HUES64 (cell line): ENCODE data around the gene RPGRIP1L. TPM values are rescaled to one million over a fixed set of nuclear protein-coding genes. Genes with fewer than 3 reads are reported as not detected.

ENCODE experiments used
- H3K27ac ChIP-seq: 2 replicates; pipeline ENCODE4 v1.7.0; 2013; ENCODE audit warnings: low read depth, low read length, inconsistent platforms
- H3K27me3 ChIP-seq: 2 replicates; pipeline ENCODE4 v1.6.1; 2013; ENCODE audit warnings: mild to moderate bottlenecking, low read length; ENCODE audit not compliant: insufficient read depth
- H3K36me3 ChIP-seq: 2 replicates; pipeline ENCODE4 v1.6.1; 2013; ENCODE audit warnings: mild to moderate bottlenecking, low read length; ENCODE audit not compliant: insufficient read depth
- H3K4me1 ChIP-seq: 2 replicates; pipeline ENCODE4 v1.6.1; 2013; ENCODE audit warnings: mild to moderate bottlenecking, low read length, moderate library complexity; ENCODE audit not compliant: insufficient read depth
- H3K4me3 ChIP-seq: 2 replicates; pipeline ENCODE4 v1.5.1; 2013; ENCODE audit warnings: mild to moderate bottlenecking, low read length, moderate library complexity
- H3K9ac ChIP-seq: 2 replicates; pipeline ENCODE4 v1.6.1; 2013; ENCODE audit warnings: mild to moderate bottlenecking, low read depth, low read length
- H3K9me3 ChIP-seq: 2 replicates; pipeline ENCODE4 v1.6.1; 2013; ENCODE audit warnings: low read depth, low read length; ENCODE audit not compliant: insufficient read depth
- WGBS: fragments of 150-250, 120-280 bp; methylation state at CpG from one replicate; pipeline ENCODE4 v1.1.7; 2013; ENCODE audit warnings: missing lambda C conversion rate; 5-methylcytosine and 5-hydroxymethylcytosine counted together
- polyA plus RNA-seq, 2 experiments: library from polyadenylated mRNA; stranded (reverse); fragments of 50-300 nt; gene quantifications; one replicate each; pipeline ENCODE4 v1.2.3, GENCODE V29; 2013

Gene RPGRIP1L
- polyA plus RNA-seq (2013, experiment 1 of 2): 8.1 TPM
- 10.7 TPM for polyA plus RNA-seq (2013, experiment 2 of 2)

- peak within 1 kb of the TSS; percentile 73 for H3K9ac ChIP-seq
- 1% methylated on average over 57 of the region's 57 CpGs for WGBS
- peaks cover 5% of the 10 kb centered on the region; the same call in 1 of the 2 replicates for H3K4me1 ChIP-seq
- H3K4me3 ChIP-seq: peak within 1 kb of the TSS; percentile 80
- H3K27me3 ChIP-seq: no peaks in the 10 kb centered on the region
- no peak within 1 kb of the TSS for H3K27ac ChIP-seq
- peaks cover 22% of the 10 kb centered on the region for H3K36me3 ChIP-seq
- H3K9me3 ChIP-seq: no peaks in the 10 kb centered on the region
Measured at GRCh38 chr16:53703590-53704444, at the start of gene RPGRIP1L, which contains the start of gene FTO. Gene RPGRIP1L (minus strand): TSS chr16:53703859. CDS start chr16:53700723, 3,136 bp downstream. Gene FTO (plus strand): TSS chr16:53704156.

- Histone ChIP-seq H3K4me1 (peaks cover 19% of the 10 kb centered on the region), H3K36me3 (no peaks in the 10 kb centered on the region), H3K9me3 (no peaks in the 10 kb centered on the region), H3K27ac (no peak overlapping the region), H3K27me3 (no peaks in the 10 kb centered on the region), H3K4me3 (no peak overlapping the region), H3K9ac (no peak overlapping the region)
- WGBS: 100% methylated on average over 1 of the region's 1 CpG
Measured at GRCh38 chr16:53753431-53753830, 49.8 kb upstream of the RPGRIP1L start.

DNA sequence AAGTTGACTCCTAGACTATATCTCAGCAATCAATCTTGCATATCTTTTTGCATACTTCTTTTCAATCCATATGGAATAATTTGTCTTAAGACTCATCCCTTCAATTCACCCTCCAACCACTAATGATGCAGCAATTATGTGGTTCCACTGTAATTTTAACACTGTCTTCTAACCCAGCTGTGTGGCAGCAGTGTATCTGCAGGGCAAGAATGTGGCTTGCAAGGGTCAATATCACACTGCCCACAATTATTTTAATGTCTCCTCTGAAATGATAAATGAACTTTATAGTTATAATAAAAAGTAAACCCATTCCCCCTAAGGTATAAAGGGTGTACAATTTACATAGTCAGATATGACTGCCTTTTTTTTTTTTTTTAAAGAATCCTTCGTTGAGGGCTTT lies 48.9 kb upstream of the RPGRIP1L start:
- Histone ChIP-seq H3K27ac (no peak overlapping the region), H3K4me3 (no peak overlapping the region), H3K9ac (no peak overlapping the region), H3K4me1 (peaks cover 19% of the 10 kb centered on the region), H3K27me3 (no peaks in the 10 kb centered on the region), H3K9me3 (no peaks in the 10 kb centered on the region), H3K36me3 (no peaks in the 10 kb centered on the region)
- 73% methylated on average over 1 of the region's 1 CpG for WGBS

GRCh38 chr16:53745753-53746266 lies 42.2 kb upstream of the RPGRIP1L start:
- 72% methylated on average over 3 of the region's 4 CpGs for WGBS
- H3K27ac ChIP-seq: no peak overlapping the region
- peaks cover 19% of the 10 kb centered on the region for H3K4me1 ChIP-seq
- no peaks in the 10 kb centered on the region for H3K9me3 ChIP-seq
- H3K27me3 ChIP-seq: no peaks in the 10 kb centered on the region
- no peak overlapping the region for H3K4me3 ChIP-seq
- no peaks in the 10 kb centered on the region for H3K36me3 ChIP-seq
- H3K9ac ChIP-seq: no peak overlapping the region

DNA sequence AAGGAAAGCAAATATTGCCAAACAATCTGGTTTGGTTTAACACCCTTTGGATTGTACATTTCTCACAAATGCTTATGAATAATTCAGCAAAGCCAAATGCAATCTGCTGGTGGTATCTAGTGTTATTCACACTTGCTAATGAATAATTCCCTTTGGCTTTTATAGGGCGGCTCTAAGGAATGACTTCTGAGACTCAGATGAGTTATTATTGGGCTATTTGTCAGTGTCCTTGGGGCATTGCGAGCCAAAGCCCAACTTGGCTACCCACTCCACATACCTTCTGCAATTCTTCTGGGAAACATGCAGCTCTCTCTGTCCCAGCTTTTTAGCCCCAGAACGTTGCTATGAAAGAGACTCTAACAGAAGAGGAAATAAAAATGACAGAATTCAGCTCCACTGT lies 41.4 kb upstream of the RPGRIP1L start:
- no peak overlapping the region for H3K4me3 ChIP-seq

DNA sequence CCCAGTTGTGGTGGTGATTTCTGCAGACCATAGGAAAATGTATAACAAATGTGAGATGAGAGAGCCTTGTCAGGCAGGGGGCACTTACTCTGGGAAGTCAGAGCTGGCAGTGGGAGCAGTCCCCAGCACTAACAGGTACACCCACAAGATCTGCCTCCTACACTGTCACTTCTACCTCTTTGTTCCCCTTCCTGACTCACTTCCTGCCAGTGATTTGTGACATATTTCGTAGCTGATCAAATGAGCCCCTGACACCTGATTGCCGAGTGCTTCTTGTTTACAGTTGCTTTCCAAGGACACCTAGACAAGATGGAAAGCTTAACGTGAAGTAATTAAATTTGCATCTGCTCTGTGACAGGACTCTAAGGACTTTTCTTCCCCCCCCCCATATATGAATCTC lies 40.8 kb upstream of the RPGRIP1L start:
- Histone ChIP-seq H3K27me3 (no peaks in the 10 kb centered on the region), H3K27ac (no peak overlapping the region), H3K4me1 (peaks cover 19% of the 10 kb centered on the region), H3K9ac (no peak overlapping the region), H3K9me3 (no peaks in the 10 kb centered on the region), H3K4me3 (no peak overlapping the region), H3K36me3 (no peaks in the 10 kb centered on the region)
- 61% methylated on average over 2 of the region's 3 CpGs for WGBS

More for the DNA sequence above, 41.4 kb upstream of the RPGRIP1L start:
- Histone ChIP-seq H3K27ac (no peak overlapping the region), H3K4me1 (peaks cover 19% of the 10 kb centered on the region), H3K9ac (no peak overlapping the region), H3K27me3 (no peaks in the 10 kb centered on the region), H3K9me3 (no peaks in the 10 kb centered on the region), H3K36me3 (no peaks in the 10 kb centered on the region)
- WGBS: 82% methylated on average over 3 of the region's 3 CpGs

DNA sequence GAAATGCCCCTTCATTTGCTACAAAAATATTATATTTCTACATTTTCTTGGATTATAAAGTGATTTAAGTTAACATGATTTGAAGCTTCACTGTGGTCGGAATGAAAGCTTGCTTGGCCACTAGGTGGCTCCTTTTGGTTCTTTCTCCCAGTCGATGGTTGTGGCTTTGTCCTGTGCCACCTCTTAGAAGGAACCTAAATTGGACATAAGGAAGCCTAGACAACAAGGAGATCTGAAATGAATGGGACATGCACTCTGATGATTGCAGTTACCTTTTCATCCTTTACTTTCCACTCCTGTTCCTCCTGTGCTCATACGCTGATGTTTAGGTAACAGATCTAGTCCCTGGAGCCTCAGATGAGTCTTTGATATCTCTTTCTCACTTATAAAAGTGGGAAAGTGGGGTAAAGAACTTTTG lies 39.5 kb upstream of the RPGRIP1L start:
- Histone ChIP-seq H3K4me1 (peaks cover 19% of the 10 kb centered on the region), H3K9ac (no peak overlapping the region), H3K27me3 (no peaks in the 10 kb centered on the region), H3K36me3 (no peaks in the 10 kb centered on the region), H3K4me3 (no peak overlapping the region), H3K27ac (no peak overlapping the region), H3K9me3 (no peaks in the 10 kb centered on the region)
- 61% methylated on average over 3 of the region's 3 CpGs for WGBS

DNA sequence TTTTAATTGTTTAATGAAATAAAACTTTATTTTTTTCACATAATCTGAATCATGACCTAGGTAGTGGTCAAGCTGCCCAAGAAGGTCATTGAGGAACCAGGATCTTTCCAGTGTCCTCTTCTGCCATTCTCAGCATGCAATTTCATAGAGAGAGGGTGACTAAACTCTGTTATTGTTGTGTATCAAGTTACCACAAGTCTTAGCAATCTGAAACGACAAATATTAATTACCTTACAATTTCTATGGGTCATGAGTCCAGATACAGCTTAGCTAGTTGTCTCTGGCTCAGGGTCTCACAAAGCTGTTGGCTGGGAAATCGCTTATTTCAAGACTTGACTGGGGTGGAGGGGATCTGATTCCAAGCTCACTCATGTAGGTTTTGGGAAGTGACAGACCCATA lies 37.9 kb upstream of the RPGRIP1L start:
- Histone ChIP-seq H3K27me3 (no peaks in the 10 kb centered on the region), H3K4me1 (peaks cover 19% of the 10 kb centered on the region), H3K4me3 (no peak overlapping the region), H3K36me3 (no peaks in the 10 kb centered on the region), H3K9me3 (no peaks in the 10 kb centered on the region), H3K27ac (no peak overlapping the region), H3K9ac (no peak overlapping the region)
- 92% methylated on average over 2 of the region's 2 CpGs for WGBS

- no peaks in the 10 kb centered on the region for H3K9me3 ChIP-seq
- peaks cover 19% of the 10 kb centered on the region for H3K4me1 ChIP-seq
- H3K9ac ChIP-seq: no peak overlapping the region
- no peak overlapping the region for H3K4me3 ChIP-seq
- WGBS: 88% methylated on average over 3 of the region's 3 CpGs
- no peaks in the 10 kb centered on the region for H3K36me3 ChIP-seq
- no peaks in the 10 kb centered on the region for H3K27me3 ChIP-seq
- H3K27ac ChIP-seq: no peak overlapping the region
Measured at GRCh38 chr16:53740933-53741531, 37.4 kb upstream of the RPGRIP1L start.

- Histone ChIP-seq H3K4me1 (peaks cover 18% of the 10 kb centered on the region), H3K36me3 (no peaks in the 10 kb centered on the region), H3K9me3 (no peaks in the 10 kb centered on the region), H3K4me3 (no peak overlapping the region), H3K27me3 (no peaks in the 10 kb centered on the region), H3K27ac (no peak overlapping the region), H3K9ac (no peak overlapping the region)
Measured at GRCh38 chr16:53740476-53740875, 36.8 kb upstream of the RPGRIP1L start.

- Histone ChIP-seq H3K4me3 (no peak overlapping the region), H3K4me1 (no peaks in the 10 kb centered on the region), H3K27ac (no peak overlapping the region), H3K9me3 (no peaks in the 10 kb centered on the region), H3K27me3 (no peaks in the 10 kb centered on the region), H3K9ac (no peak overlapping the region), H3K36me3 (no peaks in the 10 kb centered on the region)
- WGBS: 99% methylated on average over 3 of the region's 5 CpGs
Measured at GRCh38 chr16:53737552-53737951, 33.9 kb upstream of the RPGRIP1L start.
